SKM-1 treated with dmso at 0.1 percent for 144 hours (cell line): Measurements from ENCODE around the gene SDC1.
"Not testable (repeated sequence)": the region's sequence is repeated elsewhere in the genome, so short reads cannot be mapped to it uniquely, and the experiment has no call there.

Experiments
- DNase-seq: peaks from one replicate; lab custom pipeline; 2025; ENCODE audit not compliant: unreplicated experiment; lab: John Stamatoyannopoulos, UW

The SDC1 gene

GRCh38 chr2:20198796-20199632 lies 25.9 kb downstream of the SDC1 start:
- DNase-seq = no peak

- no peak for DNase-seq
Measured at GRCh38 chr2:20198001-20198400, 26.9 kb downstream of the SDC1 start.

GRCh38 chr2:20197192-20197591 lies 27.7 kb downstream of the SDC1 start:
- no peak for DNase-seq

GRCh38 chr2:20196657-20197161 lies 28.2 kb downstream of the SDC1 start:
- DNase-seq = no peak

- DNase-seq = no peak
Measured at GRCh38 chr2:20196053-20196656, 28.8 kb downstream of the SDC1 start.

- DNase-seq = no peak
Measured at GRCh38 chr2:20195431-20196033, 29.4 kb downstream of the SDC1 start.

GRCh38 chr2:20195016-20195411 lies 29.9 kb downstream of the SDC1 start:
- DNase-seq = not testable (repeated sequence)

GRCh38 chr2:20194097-20195015 lies 30.6 kb downstream of the SDC1 start:
- DNase-seq = no peak

GRCh38 chr2:20193185-20193584 lies 31.7 kb downstream of the SDC1 start:
- no peak for DNase-seq

GRCh38 chr2:20192781-20193180 lies 32.1 kb downstream of the SDC1 start:
- no peak for DNase-seq

- DNase-seq = no peak
Measured at GRCh38 chr2:20191714-20192569, 33.0 kb downstream of the SDC1 start.

GRCh38 chr2:20190876-20191713 lies 33.8 kb downstream of the SDC1 start:
- no peak for DNase-seq

GRCh38 chr2:20190170-20190569 lies 34.8 kb downstream of the SDC1 start:
- no peak for DNase-seq

GRCh38 chr2:20189299-20189931 lies 35.5 kb downstream of the SDC1 start:
- no peak for DNase-seq

- no peak for DNase-seq
Measured at GRCh38 chr2:20188851-20189250, 36.1 kb downstream of the SDC1 start.

GRCh38 chr2:20188201-20188600 lies 36.7 kb downstream of the SDC1 start:
- no peak for DNase-seq

GRCh38 chr2:20187331-20187730 lies 37.6 kb downstream of the SDC1 start:
- no peak for DNase-seq

- no peak for DNase-seq
Measured at GRCh38 chr2:20186855-20187187, 38.1 kb downstream of the SDC1 start.
